NCI-H526 (cell line): ENCODE results near the gene TMEM212.

ENCODE experiments used
- DNase-seq, 2 experiments: peaks; one replicate each; lab custom pipeline; 2025; lab: John Stamatoyannopoulos, UW

Gene TMEM212

GRCh38 chr3:171834461-171834801 lies 8.7 kb upstream of the TMEM212 start:
- DNase-seq: no peak

- DNase-seq: peak in 1 of 2 experiments; percentile 46
Measured at GRCh38 chr3:171835116-171835515, 8.0 kb upstream of the TMEM212 start.

- no peak for DNase-seq
Measured at GRCh38 chr3:171835613-171836012, 7.5 kb upstream of the TMEM212 start.

- DNase-seq: no peak
Measured at GRCh38 chr3:171836855-171837254, 6.3 kb upstream of the TMEM212 start.

- no peak for DNase-seq
Measured at GRCh38 chr3:171837698-171838097, 5.5 kb upstream of the TMEM212 start.

- no peak for DNase-seq
Measured at GRCh38 chr3:171838218-171838720, 4.9 kb upstream of the TMEM212 start.

GRCh38 chr3:171839270-171839669 lies 3.9 kb upstream of the TMEM212 start:
- DNase-seq: no peak

GRCh38 chr3:171840445-171840810 lies 2.7 kb upstream of the TMEM212 start:
- no peak for DNase-seq

- no peak for DNase-seq
Measured at GRCh38 chr3:171840811-171841619, 2.1 kb upstream of the TMEM212 start.

- DNase-seq: no peak
Measured at GRCh38 chr3:171841620-171842000, 1.5 kb upstream of the TMEM212 start.

GRCh38 chr3:171844873-171845272 lies 1.7 kb downstream of the TMEM212 start:
- no peak for DNase-seq

GRCh38 chr3:171845481-171846284 lies 2.5 kb downstream of the TMEM212 start:
- no peak for DNase-seq

GRCh38 chr3:171846597-171846996 lies 3.4 kb downstream of the TMEM212 start:
- no peak for DNase-seq

GRCh38 chr3:171847133-171847532 lies 4.0 kb downstream of the TMEM212 start:
- DNase-seq: no peak

GRCh38 chr3:171847595-171848259 lies 4.6 kb downstream of the TMEM212 start:
- DNase-seq: no peak

GRCh38 chr3:171849617-171850319 lies 6.6 kb downstream of the TMEM212 start:
- no peak for DNase-seq

- no peak for DNase-seq
Measured at GRCh38 chr3:171850320-171850959, 7.3 kb downstream of the TMEM212 start.

- DNase-seq: no peak
Measured at GRCh38 chr3:171850960-171851659, 8.0 kb downstream of the TMEM212 start.

- no peak for DNase-seq
Measured at GRCh38 chr3:171851660-171852058, 8.5 kb downstream of the TMEM212 start.

- DNase-seq: no peak
Measured at GRCh38 chr3:171854649-171855305, 11.6 kb downstream of the TMEM212 start.
